ENCODE data around the gene LGI1. TPM values are rescaled to one million over a fixed set of nuclear protein-coding genes. Genes with fewer than 3 reads are reported as not detected.

Gene LGI1
- total and polyA plus RNA-seq, 9 of the 15 experiments (the other 6 are each of a cell fraction or from before 2014, with no cell fraction given): not detected

- TF ChIP-seq ZNF592 (IDR thresholded peaks at IDR 0.05): no peak
- no peak for TF ChIP-seq ZNF184 (CRISPR knock-in tag; IDR thresholded peaks at IDR 0.05)
- TF ChIP-seq C11orf30 (IDR thresholded peaks at IDR 0.05; ENCODE audit: low read depth): peak; percentile 46; the same call in 1 of the 2 replicates
- TF ChIP-seq MAFF (IDR thresholded peaks at IDR 0.05; ENCODE audit: low read length): peak; percentile 37; the same call in 1 of the 2 replicates
Measured at GRCh38 chr10:93716766-93717165, 41.0 kb upstream of the LGI1 start (continued).

- FAIRE-seq: no peak
- H3K9ac ChIP-seq (ENCODE audit: insufficient read depth in 1 of 2, low read depth in 2 of 2, low read length in 2 of 2): no peak overlapping the region
- peak; percentile 38 for TF ChIP-seq REST (IDR thresholded peaks at IDR 0.05; ENCODE audit: borderline replicate concordance)
- no peak for TF ChIP-seq REST (CRISPR knock-in tag; IDR thresholded peaks at IDR 0.05; ENCODE audit: low read depth)
- TF ChIP-seq HDAC2 (IDR thresholded peaks at IDR 0.05): no peak
- H3K4me2 ChIP-seq (ENCODE audit: insufficient read depth, low read length): no peak overlapping the region
- no TSS peak for BruUV-seq (replicated peaks)
- whole genome bisulfite sequencing (ENCODE audit: insufficient coverage, low coverage, missing lambda C conversion rate): 1% methylated on average over 8 of the region's 8 CpGs
- POLR2A ChIA-PET: no interaction called here
- no peaks in the 10 kb centered on the region for H3K4me1 ChIP-seq (replicated peaks in 1 of 2; ENCODE audit: control insufficient read depth in 2 of 2, insufficient read depth in 2 of 2, low read length in 2 of 2)
- intact Hi-C loops (cut with micrococcal nuclease) (no loop called here), in situ Hi-C loops (cut with MboI) (no loop called here)
- CTCF ChIA-PET (ENCODE audit: low intra/inter-chr PET ratio): interaction anchor here (0.6 kb wide), 1 partner anchor 94 kb away, joined by 3 read pairs; no protein-coding TSS in a partner anchor
- H3K9me3 ChIP-seq (replicated peaks; ENCODE audit: control insufficient read depth, insufficient read depth, low read depth, low read length): no peaks in the 10 kb centered on the region
- no peak overlapping the region for H3K4me3 ChIP-seq
- no peaks in the 10 kb centered on the region; a peak in 2 of 5 replicates for H3K27me3 ChIP-seq (ENCODE audit: control insufficient read depth in 2 of 2, insufficient read depth in 2 of 2, low read length in 2 of 2)
- no peaks in the 10 kb centered on the region for H3K79me2 ChIP-seq (ENCODE audit: control insufficient read depth, insufficient read depth, low read length)
- no peak for ATAC-seq
- no peaks in the 10 kb centered on the region for H3K36me3 ChIP-seq (ENCODE audit: control insufficient read depth, insufficient read depth, low read length)
- H3K9me1 ChIP-seq (ENCODE audit: control insufficient read depth, insufficient read depth, low read length): no peaks in the 10 kb centered on the region
- H4K20me1 ChIP-seq (replicated peaks; ENCODE audit: control insufficient read depth, insufficient read depth, low read length): no peaks in the 10 kb centered on the region
- H2AFZ ChIP-seq (ENCODE audit: low read depth, low read length): no peak overlapping the region
- no peak overlapping the region for H3K27ac ChIP-seq (ENCODE audit: extremely low read depth, low read depth, low read length)
- DNase-seq (ENCODE audit: extremely low read depth in 1 of 4, low spot score in 3 of 4): no peak
Measured at GRCh38 chr10:93718937-93719725, 38.6 kb upstream of the LGI1 start.

All from K562 (cell line).